ENCODE data around the gene SAG.
"Not testable (repeated sequence)": the region's sequence is repeated elsewhere in the genome, so short reads cannot be mapped to it uniquely, and the experiment has no call there.

The SAG gene

GRCh38 chr2:233354500-233354924, 46.9 kb downstream of the SAG start:
- DNase-seq = peak in 1 of 51 donors; percentile 39

GRCh38 chr2:233354971-233355574, 47.5 kb downstream of the SAG start:
- peak in 4 of 51 donors; percentile 19 to 48 (median 26) for DNase-seq

GRCh38 chr2:233355916-233356315, 48.3 kb downstream of the SAG start:
- DNase-seq = no peak

- DNase-seq = no peak
Observed at GRCh38 chr2:233356546-233357308, 49.1 kb downstream of the SAG start.

GRCh38 chr2:233358335-233358734, 50.7 kb downstream of the SAG start:
- DNase-seq = no peak

- DNase-seq = no peak
Observed at GRCh38 chr2:233358947-233359346, 51.3 kb downstream of the SAG start.

GRCh38 chr2:233359823-233360222, 52.2 kb downstream of the SAG start:
- no peak for DNase-seq

- no peak for DNase-seq
Observed at GRCh38 chr2:233360771-233361176, 53.2 kb downstream of the SAG start.

GRCh38 chr2:233361297-233361696, 53.7 kb downstream of the SAG start:
- DNase-seq = no peak

- DNase-seq = no peak
Observed at GRCh38 chr2:233362742-233363141, 55.1 kb downstream of the SAG start.

- DNase-seq = no peak
Observed at GRCh38 chr2:233363744-233364235, 56.2 kb downstream of the SAG start.

GRCh38 chr2:233365861-233366520, 58.4 kb downstream of the SAG start:
- DNase-seq = peak in 1 of 51 donors; percentile 39

GRCh38 chr2:233367586-233367985, 60.0 kb downstream of the SAG start:
- no peak for DNase-seq

GRCh38 chr2:233368756-233369155, 61.1 kb downstream of the SAG start:
- no peak for DNase-seq

- DNase-seq = peak in 4 of 51 donors; percentile 23 to 34 (median 28)
Observed at GRCh38 chr2:233369462-233369861, 61.8 kb downstream of the SAG start.

- DNase-seq = peak in 1 of 51 donors; percentile 10
Observed at GRCh38 chr2:233369897-233370685, 62.5 kb downstream of the SAG start.

GRCh38 chr2:233371641-233372040, 64.0 kb downstream of the SAG start:
- DNase-seq = no peak

GRCh38 chr2:233372855-233373254, 65.2 kb downstream of the SAG start:
- no peak for DNase-seq

GRCh38 chr2:233373316-233373715, 65.7 kb downstream of the SAG start:
- DNase-seq = no peak

GRCh38 chr2:233374776-233375175, 67.2 kb downstream of the SAG start:
- not testable (repeated sequence) for DNase-seq

- no peak for DNase-seq
Observed at GRCh38 chr2:233375490-233376314, 68.1 kb downstream of the SAG start.

All from hypothalamus (tissue), 51 donors.